H1 (cell line): Measurements from ENCODE around the gene CHFR. TPM values are rescaled to one million over a fixed set of nuclear protein-coding genes. Genes with fewer than 3 reads are reported as not detected.

ENCODE experiments used
- CBX5 ChIP-seq: fragments of 300-800, 300-1000 bp; sonication (generic); IDR thresholded peaks from 2 replicates; pipeline ENCODE4 v1.7.1; 2016; ENCODE audit warnings: antibody characterized with exemption, low read length, low read depth
- CHD1 ChIP-seq: IDR thresholded peaks from 2 replicates; pipeline ENCODE4 v1.6.1; 2012; ENCODE audit warnings: low read depth, low read length, improper control_type of control experiment
- CHD2 ChIP-seq: IDR thresholded peaks from 2 replicates; pipeline ENCODE4 v1.6.1; 2012; ENCODE audit warnings: low read length, improper control_type of control experiment
- EGR1 ChIP-seq: IDR thresholded peaks from 2 replicates; pipeline ENCODE4 v1.6.1; 2011; ENCODE audit warnings: low read depth, low read length, borderline replicate concordance
- FOSL1 ChIP-seq: IDR thresholded peaks from 2 replicates; pipeline ENCODE4 v1.6.1; 2011; ENCODE audit warnings: mild to moderate bottlenecking, low read depth, low read length, moderate library complexity; ENCODE audit not compliant: insufficient read depth
- GTF2F1 ChIP-seq: IDR thresholded peaks from 2 replicates; pipeline ENCODE4 v1.6.1; 2012; ENCODE audit warnings: low read depth, low read length, improper control_type of control experiment, borderline replicate concordance
- HDAC6 ChIP-seq: IDR thresholded peaks from one replicate; pipeline ENCODE4 v1.7.1; 2012; ENCODE audit warnings: low read depth, mild to moderate bottlenecking, inconsistent platforms, low read length, moderate library complexity
- JUN ChIP-seq: IDR thresholded peaks from 2 replicates; pipeline ENCODE4 v1.6.1; 2011; ENCODE audit warnings: low read depth, mild to moderate bottlenecking, improper control_type of control experiment, low read length
- JUND ChIP-seq: IDR thresholded peaks from 2 replicates; pipeline ENCODE4 v1.6.1; 2011; ENCODE audit warnings: mild to moderate bottlenecking, improper control_type of control experiment, low read length
- NANOG ChIP-seq: IDR thresholded peaks from 2 replicates; pipeline ENCODE4 v1.6.1; 2011; ENCODE audit warnings: low read length, low read depth, mild to moderate bottlenecking, inconsistent platforms; ENCODE audit not compliant: insufficient read depth, poor library complexity, severe bottlenecking
- NRF1 ChIP-seq: IDR thresholded peaks from 2 replicates; pipeline ENCODE4 v1.6.1; 2011; ENCODE audit warnings: mild to moderate bottlenecking, low read depth, low read length, improper control_type of control experiment
- POLR2AphosphoS5 ChIP-seq: IDR thresholded peaks from 2 replicates; pipeline ENCODE4 v1.6.1; 2011; ENCODE audit warnings: low read depth, low read length
- RAD21 ChIP-seq, 2 experiments: IDR thresholded peaks in 1 of 2; conservative IDR thresholded peaks in 1 of 2; 2 replicates each; pipeline ENCODE4 v1.6.1; 2011; ENCODE audit warnings: low read depth in 2 of 2, low read length in 2 of 2, improper control_type of control experiment in 1 of 2, inconsistent platforms in 1 of 2, mild to moderate bottlenecking in 1 of 2, moderate library complexity in 1 of 2
- SIN3A ChIP-seq, 2 experiments: IDR thresholded peaks in 1 of 2; conservative IDR thresholded peaks in 1 of 2; 2 replicates each; pipeline ENCODE4 v1.6.1; 2011 to 2012; ENCODE audit warnings: low read length in 2 of 2, improper control_type of control experiment in 1 of 2, low read depth in 1 of 2, mild to moderate bottlenecking in 1 of 2
- SIX5 ChIP-seq: IDR thresholded peaks from 2 replicates; pipeline ENCODE4 v1.6.1; 2011; ENCODE audit warnings: mild to moderate bottlenecking, low read depth, low read length
- SP4 ChIP-seq: IDR thresholded peaks from 2 replicates; pipeline ENCODE4 v1.6.1; 2012; ENCODE audit warnings: low read length, inconsistent platforms
- SRF ChIP-seq: IDR thresholded peaks from 2 replicates; pipeline ENCODE4 v1.6.1; 2011; ENCODE audit warnings: mild to moderate bottlenecking, low read depth, low read length, moderate library complexity
- TAF1 ChIP-seq: IDR thresholded peaks from 2 replicates; pipeline ENCODE4 v1.6.1; 2011; ENCODE audit warnings: mild to moderate bottlenecking, low read depth, low read length
- USF2 ChIP-seq: IDR thresholded peaks from 2 replicates; pipeline ENCODE4 v1.6.1; 2011; ENCODE audit warnings: low read length, improper control_type of control experiment
- polyA plus RNA-seq, 7 experiments: library from polyadenylated mRNA; depleted of rRNA in 3 of 7; stranded (reverse) in 5 of 7; unstranded in 2 of 7; fragments of >200 nt in 5 of 7; fragments of 200-250 nt in 2 of 7; gene quantifications; 1 replicate in 5 of 7; 2 replicates in 1 of 7; 4 replicates in 1 of 7; pipeline versions ENCODE4 v1.2.1 to v1.2.3, GENCODE V29; 2011 to 2013; ENCODE audit warnings: missing spikeins in 2 of 7, mixed read lengths in 2 of 7
- total RNA-seq: library from RNA; stranded (reverse); fragmentation: NEBNext Ultra II Directional; extraction: Animal tissue kit (Norgen Biotek cat#: 25700); gene quantifications from 2 replicates; pipeline ENCODE4 v1.2.1, GENCODE V29; 2021
- TF ChIP-seq, protein P1 (sequence below): IDR thresholded peaks from 2 replicates; pipeline ENCODE4 v1.6.1; 2012; ENCODE audit warnings: inconsistent platforms
- TF ChIP-seq, protein P2 (sequence below), 3 experiments: IDR thresholded peaks; 1 replicate in 2 of 3; 2 replicates in 1 of 3; pipeline versions ENCODE4 v1.5.1 to v1.6.1; 2011; ENCODE audit warnings: low read length in 3 of 3, mild to moderate bottlenecking in 3 of 3, inconsistent platforms in 2 of 3, low read depth in 1 of 3, moderate library complexity in 1 of 3; ENCODE audit not compliant: insufficient read depth in 1 of 3; ENCODE audit errors: control extremely low read depth in 1 of 3

CHFR gene
- total and polyA plus RNA-seq, 2 of the 8 experiments (the other 6 are each of a cell fraction or from before 2014, with no cell fraction given): 31.4 to 44.6 TPM

- TF ChIP-seq SIN3A (conservative IDR thresholded peaks at IDR 0.05 in 1 of 2, IDR thresholded peaks at IDR 0.05 in 1 of 2; ENCODE audit: low read depth in 1 of 2, low read length in 2 of 2) (no peak), RAD21 (IDR thresholded peaks at IDR 0.05 in 1 of 2, conservative IDR thresholded peaks at IDR 0.05 in 1 of 2; ENCODE audit: low read depth in 2 of 2, low read length in 2 of 2) (peak; percentile 84 to 86), TAF1 (peak; percentile 33; the same call in 1 of the 2 replicates), NANOG (no peak), FOSL1 (no peak), EGR1 (no peak), CBX5 (no peak), POLR2AphosphoS5 (no peak), JUND (no peak), NRF1 (peak; percentile 60), SIX5 (no peak), CHD1 (no peak), HDAC6 (no peak), USF2 (no peak), SP4 (no peak), CHD2 (no peak), JUN (no peak), GTF2F1 (no peak), SRF (no peak)
- TF ChIP-seq, protein P1, sequence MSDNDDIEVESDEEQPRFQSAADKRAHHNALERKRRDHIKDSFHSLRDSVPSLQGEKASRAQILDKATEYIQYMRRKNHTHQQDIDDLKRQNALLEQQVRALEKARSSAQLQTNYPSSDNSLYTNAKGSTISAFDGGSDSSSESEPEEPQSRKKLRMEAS: peak; percentile 89
- TF ChIP-seq, protein P2, sequence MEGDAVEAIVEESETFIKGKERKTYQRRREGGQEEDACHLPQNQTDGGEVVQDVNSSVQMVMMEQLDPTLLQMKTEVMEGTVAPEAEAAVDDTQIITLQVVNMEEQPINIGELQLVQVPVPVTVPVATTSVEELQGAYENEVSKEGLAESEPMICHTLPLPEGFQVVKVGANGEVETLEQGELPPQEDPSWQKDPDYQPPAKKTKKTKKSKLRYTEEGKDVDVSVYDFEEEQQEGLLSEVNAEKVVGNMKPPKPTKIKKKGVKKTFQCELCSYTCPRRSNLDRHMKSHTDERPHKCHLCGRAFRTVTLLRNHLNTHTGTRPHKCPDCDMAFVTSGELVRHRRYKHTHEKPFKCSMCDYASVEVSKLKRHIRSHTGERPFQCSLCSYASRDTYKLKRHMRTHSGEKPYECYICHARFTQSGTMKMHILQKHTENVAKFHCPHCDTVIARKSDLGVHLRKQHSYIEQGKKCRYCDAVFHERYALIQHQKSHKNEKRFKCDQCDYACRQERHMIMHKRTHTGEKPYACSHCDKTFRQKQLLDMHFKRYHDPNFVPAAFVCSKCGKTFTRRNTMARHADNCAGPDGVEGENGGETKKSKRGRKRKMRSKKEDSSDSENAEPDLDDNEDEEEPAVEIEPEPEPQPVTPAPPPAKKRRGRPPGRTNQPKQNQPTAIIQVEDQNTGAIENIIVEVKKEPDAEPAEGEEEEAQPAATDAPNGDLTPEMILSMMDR (IDR thresholded peaks at IDR 0.05; ENCODE audit: control extremely low read depth in 1 of 3, insufficient read depth in 1 of 3, low read depth in 1 of 3, low read length in 3 of 3): peak; percentile 89 to 96 (median 89)
Observed at GRCh38 chr12:132904718-132905328, 17.4 kb upstream of the CHFR start (continued).
